Panc1 (cell line): ENCODE measurements around the gene ING1.

Experiments
- CTCF ChIP-seq: fragments of 450-650 bp; IDR thresholded peaks from 2 replicates; pipeline ENCODE4 v1.5.1; 2017; ENCODE audit warnings: mild to moderate bottlenecking
- POLR2AphosphoS5 ChIP-seq: IDR thresholded peaks from 2 replicates; pipeline ENCODE4 v1.6.1; 2012; ENCODE audit warnings: mild to moderate bottlenecking, low read depth, low read length, moderate library complexity
- REST ChIP-seq, 2 experiments: IDR thresholded peaks; 2 replicates each; pipeline ENCODE4 v1.6.1; 2011 to 2012; ENCODE audit warnings: low read depth in 2 of 2, control low read depth in 1 of 2, low read length in 1 of 2, mild to moderate bottlenecking in 1 of 2, moderate library complexity in 1 of 2; ENCODE audit not compliant: insufficient read depth in 1 of 2

- TF ChIP-seq CTCF (no peak), REST (IDR thresholded peaks at IDR 0.05; ENCODE audit: insufficient read depth in 1 of 2, low read depth in 2 of 2, low read length in 1 of 2) (no peak), POLR2AphosphoS5 (no peak)
These were observed 34.8 kb downstream of the ING1 start for GRCh38 chr13:110748271-110748670.
